ENCODE data around the gene AKAP1. TPM values are rescaled to one million over a fixed set of nuclear protein-coding genes. Genes with fewer than 3 reads are reported as not detected.

AKAP1 gene
- total RNA-seq, 2 experiments from 2014 or later, result 41.8 to 49.0 TPM

- no peaks in the 10 kb centered on the region; the same call in 1 of the 2 replicates for H4K20me1 ChIP-seq (ENCODE audit: insufficient read depth, low read length)
- BruUV-seq (replicated peaks), result no TSS peak
- no peak overlapping the region for H3K4me2 ChIP-seq (ENCODE audit: low read length)
- no peak overlapping the region for H3K27ac ChIP-seq (ENCODE audit: low read depth, low read length, poor library complexity, severe bottlenecking)
- ChIA-PET POLR2A (no interaction called here), CTCF (ENCODE audit: unreplicated experiment) (no interaction called here)
- H3K9me3 ChIP-seq (ENCODE audit: low read length), result no peaks in the 10 kb centered on the region
- no peaks in the 10 kb centered on the region for H3K9me2 ChIP-seq (ENCODE audit: insufficient read depth, low read length)
- H3K4me1 ChIP-seq (ENCODE audit: insufficient read depth, low read length, poor library complexity, severe bottlenecking), result no peaks in the 10 kb centered on the region
- H2AFZ ChIP-seq (ENCODE audit: low read length), result no peak overlapping the region
- H3K4me3 ChIP-seq (ENCODE audit: low read depth, low read length, poor library complexity, severe bottlenecking), result no peak overlapping the region
- 0 out of 2 replicates have a peak, but pooled peaks cover 3% of the 10 kb centered on the region for H3K79me2 ChIP-seq (ENCODE audit: insufficient read depth, low read depth, low read length)
- TF ChIP-seq EZH2phosphoT487 (IDR thresholded peaks at IDR 0.05; ENCODE audit: borderline replicate concordance, low read depth, low read length), result no peak
- TF ChIP-seq, protein P1, sequence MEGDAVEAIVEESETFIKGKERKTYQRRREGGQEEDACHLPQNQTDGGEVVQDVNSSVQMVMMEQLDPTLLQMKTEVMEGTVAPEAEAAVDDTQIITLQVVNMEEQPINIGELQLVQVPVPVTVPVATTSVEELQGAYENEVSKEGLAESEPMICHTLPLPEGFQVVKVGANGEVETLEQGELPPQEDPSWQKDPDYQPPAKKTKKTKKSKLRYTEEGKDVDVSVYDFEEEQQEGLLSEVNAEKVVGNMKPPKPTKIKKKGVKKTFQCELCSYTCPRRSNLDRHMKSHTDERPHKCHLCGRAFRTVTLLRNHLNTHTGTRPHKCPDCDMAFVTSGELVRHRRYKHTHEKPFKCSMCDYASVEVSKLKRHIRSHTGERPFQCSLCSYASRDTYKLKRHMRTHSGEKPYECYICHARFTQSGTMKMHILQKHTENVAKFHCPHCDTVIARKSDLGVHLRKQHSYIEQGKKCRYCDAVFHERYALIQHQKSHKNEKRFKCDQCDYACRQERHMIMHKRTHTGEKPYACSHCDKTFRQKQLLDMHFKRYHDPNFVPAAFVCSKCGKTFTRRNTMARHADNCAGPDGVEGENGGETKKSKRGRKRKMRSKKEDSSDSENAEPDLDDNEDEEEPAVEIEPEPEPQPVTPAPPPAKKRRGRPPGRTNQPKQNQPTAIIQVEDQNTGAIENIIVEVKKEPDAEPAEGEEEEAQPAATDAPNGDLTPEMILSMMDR (conservative IDR thresholded peaks at IDR 0.05; ENCODE audit: low read length), result no peak
- DNase-seq (ENCODE audit: low spot score), result no peak
- intact Hi-C loops (cut with micrococcal nuclease; ENCODE audit: unreplicated experiment), result loop anchor here (10.0 kb wide), 1 partner anchor 108 kb away; no protein-coding TSS in a partner anchor
- H3K36me3 ChIP-seq (ENCODE audit: insufficient read depth, low read length), result peaks cover 88% of the 10 kb centered on the region
Observed at GRCh38 chr17:57113011-57113410, 28.0 kb downstream of the AKAP1 start.

DNA sequence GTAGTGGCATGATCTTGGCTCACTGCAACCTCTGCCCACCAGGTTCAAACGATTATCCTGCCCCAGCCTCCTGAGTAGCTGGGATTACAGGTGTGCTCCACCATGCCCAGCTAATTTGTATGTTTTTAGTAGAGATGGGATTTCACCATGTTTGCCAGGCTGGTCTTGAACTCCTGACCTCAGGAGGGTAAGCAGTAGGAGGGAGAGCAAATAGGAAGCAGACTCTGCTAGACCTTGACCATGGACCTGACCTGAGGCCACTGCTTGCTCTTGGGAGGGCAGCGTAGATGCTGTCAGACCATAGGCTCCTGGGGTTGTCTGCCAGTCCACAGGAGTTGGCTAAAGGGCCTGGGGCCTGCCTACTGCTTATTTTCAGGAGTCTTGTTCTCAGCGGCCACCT is 28.6 kb downstream of the AKAP1 start:
- intact Hi-C loops (cut with micrococcal nuclease; ENCODE audit: unreplicated experiment), result loop anchor here (10.0 kb wide), 1 partner anchor 109 kb away; no protein-coding TSS in a partner anchor
- Histone ChIP-seq H3K4me1 (ENCODE audit: insufficient read depth, low read length, poor library complexity, severe bottlenecking) (no peaks in the 10 kb centered on the region), H3K4me2 (ENCODE audit: low read length) (no peak overlapping the region), H3K79me2 (ENCODE audit: insufficient read depth, low read depth, low read length) (no peaks in the 10 kb centered on the region), H3K4me3 (ENCODE audit: low read depth, low read length, poor library complexity, severe bottlenecking) (no peak overlapping the region), H3K27ac (ENCODE audit: low read depth, low read length, poor library complexity, severe bottlenecking) (no peak overlapping the region), H3K9me2 (ENCODE audit: insufficient read depth, low read length) (no peaks in the 10 kb centered on the region), H2AFZ (ENCODE audit: low read length) (no peak overlapping the region), H3K36me3 (ENCODE audit: insufficient read depth, low read length) (peaks cover 90% of the 10 kb centered on the region), H4K20me1 (ENCODE audit: insufficient read depth, low read length) (no peaks in the 10 kb centered on the region), H3K9me3 (ENCODE audit: low read length) (no peaks in the 10 kb centered on the region)
- TF ChIP-seq EZH2phosphoT487 (IDR thresholded peaks at IDR 0.05; ENCODE audit: borderline replicate concordance, low read depth, low read length), result no peak
- TF ChIP-seq, protein P1 (conservative IDR thresholded peaks at IDR 0.05; ENCODE audit: low read length), result no peak
- BruUV-seq (replicated peaks), result no TSS peak
- POLR2A ChIA-PET, result no interaction called here
- CTCF ChIA-PET (ENCODE audit: unreplicated experiment), result no interaction called here
- no peak for DNase-seq (ENCODE audit: low spot score)

GRCh38 chr17:57114085-57114673 is 29.1 kb downstream of the AKAP1 start:
- no TSS peak for BruUV-seq (replicated peaks)
- no peaks in the 10 kb centered on the region for H3K79me2 ChIP-seq (ENCODE audit: insufficient read depth, low read depth, low read length)
- H3K9me3 ChIP-seq (ENCODE audit: low read length), result no peaks in the 10 kb centered on the region
- DNase-seq (ENCODE audit: low spot score), result peak; percentile 57
- POLR2A ChIA-PET, result no interaction called here
- CTCF ChIA-PET (ENCODE audit: unreplicated experiment), result no interaction called here
- no peaks in the 10 kb centered on the region for H4K20me1 ChIP-seq (ENCODE audit: insufficient read depth, low read length)
- H3K4me3 ChIP-seq (ENCODE audit: low read depth, low read length, poor library complexity, severe bottlenecking), result no peak overlapping the region
- H3K36me3 ChIP-seq (ENCODE audit: insufficient read depth, low read length), result peaks cover 96% of the 10 kb centered on the region
- H3K27ac ChIP-seq (ENCODE audit: low read depth, low read length, poor library complexity, severe bottlenecking), result no peak overlapping the region
- no peak for TF ChIP-seq EZH2phosphoT487 (IDR thresholded peaks at IDR 0.05; ENCODE audit: borderline replicate concordance, low read depth, low read length)
- TF ChIP-seq, protein P1 (conservative IDR thresholded peaks at IDR 0.05; ENCODE audit: low read length), result peak; percentile 89
- no peaks in the 10 kb centered on the region for H3K9me2 ChIP-seq (ENCODE audit: insufficient read depth, low read length)
- no peak overlapping the region for H2AFZ ChIP-seq (ENCODE audit: low read length)
- H3K4me1 ChIP-seq (ENCODE audit: insufficient read depth, low read length, poor library complexity, severe bottlenecking), result no peaks in the 10 kb centered on the region
- no peak overlapping the region for H3K4me2 ChIP-seq (ENCODE audit: low read length)
- intact Hi-C loops (cut with micrococcal nuclease; ENCODE audit: unreplicated experiment), result loop anchor here (10.0 kb wide), 1 partner anchor 109 kb away; no protein-coding TSS in a partner anchor
